Hematopoietic multipotent progenitor cell treated with erythropoietin and hydrocortisone succinate and interleukin-3 and kit ligand, for 4 days (in vitro differentiated cells): ENCODE results near the gene RFT1.

Experiments used
- DNase-seq: peaks from one replicate; pipeline ENCODE4 v3.0.0-alpha.2; 2015

RFT1 gene

DNA sequence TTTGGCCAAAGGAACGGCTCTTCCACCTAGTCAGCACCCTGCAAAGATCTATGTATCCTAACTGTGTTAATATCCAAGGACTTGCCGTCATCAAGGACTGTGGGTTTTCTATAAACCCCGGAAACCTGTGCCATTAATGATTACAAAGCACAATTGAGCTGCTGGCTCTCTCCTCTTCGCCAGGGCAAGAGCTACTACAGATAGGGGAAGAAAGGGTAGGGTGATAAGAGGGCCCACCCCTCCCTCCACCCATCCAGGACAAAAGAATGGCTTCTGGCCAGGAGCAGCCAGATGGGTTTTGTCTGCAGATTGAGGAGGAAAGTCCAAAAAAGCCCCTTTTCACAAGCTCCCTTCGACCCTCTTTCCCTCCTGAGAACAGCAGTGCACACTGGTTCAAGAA is 9.9 kb downstream of the RFT1 start:
- DNase-seq: peak; percentile 91

DNA sequence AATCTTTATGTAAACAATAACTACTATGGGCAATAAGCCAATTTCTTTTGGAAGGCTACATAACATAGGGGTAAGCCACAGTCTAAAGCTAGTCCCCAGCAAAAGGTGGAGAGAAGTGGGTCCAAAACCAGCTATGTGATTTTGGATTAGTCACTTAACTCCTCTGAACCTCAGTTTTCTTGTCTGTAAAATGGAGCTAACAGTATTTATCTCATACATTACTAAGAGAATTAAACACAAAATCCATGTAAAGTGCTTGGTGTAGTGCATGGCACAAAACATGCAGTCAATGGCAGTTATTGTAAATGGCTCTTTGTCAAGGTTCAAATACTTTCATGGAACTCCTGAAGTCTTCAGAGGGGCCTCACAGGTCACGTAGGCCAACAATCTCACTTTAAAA is 13.3 kb downstream of the RFT1 start:
- no peak for DNase-seq

DNA sequence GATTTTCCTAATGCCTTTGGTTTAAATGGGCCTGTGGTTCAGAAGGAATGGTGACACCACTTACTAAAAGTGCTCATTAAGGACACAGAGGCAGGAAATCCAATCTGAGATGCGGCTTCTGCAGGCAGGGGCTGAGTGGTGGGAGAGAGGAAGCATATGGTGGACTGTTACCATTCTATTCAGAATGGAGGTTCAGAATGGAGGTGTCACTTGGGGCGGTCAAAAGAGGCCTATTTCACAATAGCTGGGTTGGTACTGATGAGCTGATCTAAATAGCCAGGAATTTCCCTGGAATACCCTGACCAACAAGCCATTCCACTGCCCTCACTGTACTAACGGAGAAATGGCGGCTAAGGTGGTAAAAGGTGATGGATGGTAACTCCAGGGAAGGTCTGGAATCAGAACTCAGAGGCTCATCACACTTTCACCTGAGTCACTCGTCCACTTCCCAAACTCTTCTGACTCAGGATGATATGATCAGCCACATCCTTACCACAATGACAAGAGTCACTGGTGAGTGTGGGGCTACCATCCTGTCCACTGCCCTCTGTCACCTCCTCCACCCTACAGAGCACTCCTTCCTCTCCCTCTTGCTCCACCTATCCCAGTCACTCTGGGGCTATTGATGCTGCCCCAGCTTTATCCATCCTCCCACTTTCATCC is 15.7 kb downstream of the RFT1 start:
- peak; percentile 68 for DNase-seq

DNA sequence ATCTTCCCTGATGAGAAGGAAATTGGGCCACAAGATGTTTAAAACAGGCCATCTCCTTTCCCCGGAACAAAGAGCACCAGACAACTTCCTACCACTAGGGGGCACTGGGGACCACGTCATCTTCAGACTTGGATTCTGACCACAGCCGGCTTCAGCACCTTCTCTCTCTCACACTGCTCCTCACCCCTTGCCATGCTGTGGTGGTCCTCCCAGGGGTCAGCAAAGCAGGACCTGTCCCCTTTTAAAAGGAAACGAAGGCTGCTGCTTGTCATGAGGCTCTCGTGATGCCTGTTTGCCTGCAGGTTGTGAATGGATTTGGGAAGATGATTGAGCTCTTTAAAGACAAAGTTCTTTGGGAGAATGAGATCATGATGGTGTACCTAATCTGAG is 16.2 kb downstream of the RFT1 start:
- DNase-seq: peak; percentile 93

DNA sequence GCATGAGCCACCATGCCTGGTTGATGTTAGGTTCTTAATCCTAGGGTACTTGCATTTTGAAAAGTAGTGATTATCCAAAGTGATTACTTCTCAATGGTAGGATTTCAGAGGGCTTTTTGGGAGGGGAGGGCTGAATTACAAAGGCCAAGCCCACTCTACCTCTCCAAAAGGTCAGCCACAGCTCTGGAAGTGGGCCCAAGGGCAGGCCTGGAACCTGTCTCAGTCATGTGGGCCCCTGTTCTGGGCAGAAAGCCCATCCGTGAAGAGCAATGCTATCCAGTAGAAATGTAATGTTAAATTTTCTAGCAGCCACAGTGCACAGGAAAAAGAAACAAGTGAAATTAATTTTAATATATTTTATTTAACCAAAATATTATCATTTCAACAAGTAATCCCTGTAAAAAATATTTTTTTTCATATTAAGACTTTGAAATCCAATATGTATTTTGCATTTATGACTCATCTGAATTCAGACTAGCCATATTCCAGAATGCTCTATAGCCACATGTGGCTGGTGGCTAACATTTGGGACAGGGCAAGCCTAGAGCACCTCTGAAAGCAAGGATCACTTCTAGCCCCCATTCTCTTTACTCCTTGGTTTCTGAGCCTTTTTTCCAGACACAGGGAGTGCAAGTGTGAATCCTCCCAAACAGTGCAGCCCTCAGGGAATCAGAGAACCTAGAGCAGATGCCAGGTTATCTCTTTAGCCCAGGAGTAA is 16.8 kb downstream of the RFT1 start:
- no peak for DNase-seq

DNA sequence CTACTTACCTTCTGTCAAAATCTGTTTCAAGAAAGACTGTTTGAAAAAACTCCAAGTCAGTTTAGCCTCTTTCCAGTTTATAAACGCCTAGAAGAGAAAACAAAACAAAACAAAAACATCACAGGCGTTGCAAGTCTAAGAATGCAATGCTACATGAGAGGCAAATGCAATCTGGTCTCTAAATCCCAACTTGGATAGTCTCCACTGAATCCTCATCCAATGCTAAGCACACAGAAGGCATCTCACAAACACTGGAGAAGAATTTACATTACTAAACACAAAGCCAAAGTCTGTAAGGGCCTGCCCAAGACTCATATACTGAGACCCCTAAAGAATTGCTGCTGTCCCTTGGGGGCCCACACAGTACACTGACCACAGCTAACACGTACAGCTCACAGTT is 18.4 kb downstream of the RFT1 start:
- no peak for DNase-seq

DNA sequence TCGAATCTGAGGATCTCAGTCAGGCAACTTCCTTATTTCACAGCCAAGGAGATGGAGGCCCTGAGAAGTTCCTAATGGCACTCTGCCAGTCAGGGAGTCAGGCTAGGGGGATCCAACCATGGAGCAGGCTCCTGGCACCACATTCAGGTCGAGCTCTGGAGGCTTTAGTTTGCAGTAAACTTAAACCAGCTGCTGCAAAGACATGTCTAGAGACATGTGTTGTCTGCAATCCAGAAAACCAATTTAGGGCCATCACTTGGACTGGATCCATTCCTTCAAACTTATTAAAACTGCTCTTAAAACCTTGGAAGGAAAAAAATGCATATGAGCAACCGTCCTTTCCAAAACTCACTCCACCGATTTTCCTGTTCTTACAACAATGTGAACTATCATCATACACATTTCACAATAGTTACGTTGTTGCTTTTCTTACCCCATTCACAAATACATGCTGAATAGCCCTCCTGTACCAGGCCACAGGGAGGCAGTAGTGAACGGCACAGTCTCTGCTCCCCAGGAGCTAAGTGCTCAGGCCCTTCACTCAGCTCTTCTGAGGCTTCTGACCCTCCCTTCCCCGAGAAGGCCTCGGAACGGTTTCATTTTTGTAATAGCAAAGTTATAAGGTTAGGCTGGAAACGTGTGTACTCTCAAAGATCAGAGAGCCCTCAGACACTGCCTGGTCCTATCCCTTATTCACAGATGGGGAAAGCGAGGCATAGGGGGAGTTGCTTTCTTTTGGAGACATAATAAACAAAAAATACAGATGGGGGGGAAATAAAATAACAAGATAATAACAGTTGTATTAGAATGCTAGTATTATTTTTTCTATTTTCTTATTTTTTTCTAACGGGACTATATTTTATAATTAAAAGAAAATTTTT is 20.1 kb downstream of the RFT1 start:
- DNase-seq: peak; percentile 85

DNA sequence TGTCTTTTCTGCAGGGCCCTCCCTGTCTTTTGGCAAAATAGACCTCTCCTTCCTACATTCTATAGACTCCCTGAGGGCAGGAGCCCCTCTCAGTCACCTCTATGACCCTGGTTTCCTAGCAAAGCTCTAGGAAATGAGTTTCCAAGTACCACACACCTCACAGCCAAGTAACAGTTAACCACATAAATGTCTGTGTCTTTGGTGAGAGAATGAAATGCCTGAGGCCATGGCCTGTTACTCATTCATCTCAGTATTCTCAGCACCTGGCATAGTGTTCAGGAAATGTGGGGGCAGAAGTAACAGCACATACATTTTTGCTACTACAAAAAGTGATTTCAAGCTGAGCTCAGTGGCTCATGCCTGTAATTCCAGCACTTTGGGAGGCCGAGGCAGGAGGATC is 21.0 kb downstream of the RFT1 start:
- DNase-seq: no peak

DNA sequence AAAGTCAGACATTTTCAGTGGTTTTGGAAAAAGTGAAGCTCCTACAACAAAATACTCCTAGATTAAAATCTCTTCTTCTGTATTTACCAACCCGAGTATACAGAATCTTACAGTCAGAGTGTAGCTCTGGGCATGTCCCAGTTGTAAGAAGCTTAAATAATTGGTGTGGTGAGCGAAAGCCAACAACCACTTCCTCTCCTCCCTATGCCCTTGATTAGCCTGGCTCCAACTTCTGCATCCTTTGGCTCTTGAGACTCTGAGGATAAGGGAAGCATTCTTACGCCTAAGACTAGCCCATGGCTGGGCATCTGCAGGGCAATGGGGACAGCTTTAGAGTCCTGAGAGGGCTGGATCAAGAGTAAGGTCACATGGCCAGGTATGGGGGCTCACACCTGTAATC is 25.5 kb downstream of the RFT1 start:
- DNase-seq: peak; percentile 58

DNA sequence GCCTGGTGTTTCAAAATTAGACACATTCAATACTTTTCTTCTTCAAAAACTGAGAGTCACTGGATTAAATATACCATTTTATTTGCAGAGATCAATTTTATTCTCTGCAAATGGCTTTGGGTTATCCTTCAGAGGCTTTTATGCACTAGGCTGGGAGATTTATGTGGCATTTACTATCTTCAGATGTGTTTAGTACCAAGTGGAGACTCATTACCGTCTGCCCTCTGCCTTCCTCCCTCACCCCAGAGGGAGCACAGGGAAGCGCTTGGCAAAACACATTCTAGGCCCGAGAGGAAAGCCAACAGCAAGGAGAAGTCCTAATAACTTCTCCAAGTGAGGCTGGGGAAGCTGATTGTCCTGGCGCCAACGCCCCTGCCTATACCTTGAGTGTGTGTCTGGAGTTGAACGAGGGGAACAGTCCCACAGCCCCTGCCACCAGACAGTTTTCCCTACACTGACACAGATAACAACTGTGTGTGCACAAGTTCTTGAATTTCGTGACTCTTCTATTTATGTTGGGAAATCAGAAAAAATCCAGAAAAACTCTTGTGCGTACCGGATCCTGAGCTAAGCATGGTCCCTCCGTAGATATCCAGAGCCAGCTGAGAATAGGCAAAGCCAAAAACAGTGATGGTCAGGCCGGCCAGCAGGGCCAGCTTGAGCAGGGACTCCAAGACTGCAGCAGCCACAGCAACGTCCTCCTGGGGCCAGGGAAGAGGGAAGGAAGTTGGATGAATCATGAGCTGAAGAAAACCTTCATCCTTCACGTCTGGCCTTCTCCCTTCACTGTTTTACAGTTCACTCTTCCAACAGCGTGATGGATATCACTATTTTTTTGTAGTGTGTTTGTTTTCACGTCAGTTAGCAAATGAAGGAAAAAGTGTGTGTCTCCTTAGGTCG is 26.6 kb downstream of the RFT1 start:
- DNase-seq: no peak

DNA sequence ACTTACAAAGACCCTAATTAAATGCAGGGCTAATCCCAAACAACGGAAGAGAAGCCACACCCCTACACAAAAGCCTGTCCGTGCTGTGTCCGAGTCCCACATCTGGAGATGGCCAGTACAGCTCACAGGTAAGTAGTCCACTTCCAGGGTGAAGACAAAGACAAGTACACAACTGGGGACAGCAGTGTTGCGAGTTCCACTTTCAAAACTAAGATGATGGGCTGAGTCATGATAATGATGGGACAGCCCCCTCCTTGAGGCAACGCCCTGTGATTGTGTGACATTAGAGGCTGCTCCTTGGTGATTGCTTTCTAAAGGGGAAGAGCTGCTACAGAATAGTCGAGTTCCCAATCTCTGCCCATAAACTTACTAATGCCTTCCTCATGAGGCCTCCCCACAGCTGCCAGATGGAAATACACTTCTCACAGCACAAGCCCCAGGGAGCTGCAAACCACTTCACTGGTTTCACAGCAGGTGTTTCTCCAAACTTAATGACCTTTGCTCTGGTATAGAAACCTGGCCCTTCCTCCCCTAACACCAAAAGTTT is 27.6 kb downstream of the RFT1 start:
- peak; percentile 83 for DNase-seq

DNA sequence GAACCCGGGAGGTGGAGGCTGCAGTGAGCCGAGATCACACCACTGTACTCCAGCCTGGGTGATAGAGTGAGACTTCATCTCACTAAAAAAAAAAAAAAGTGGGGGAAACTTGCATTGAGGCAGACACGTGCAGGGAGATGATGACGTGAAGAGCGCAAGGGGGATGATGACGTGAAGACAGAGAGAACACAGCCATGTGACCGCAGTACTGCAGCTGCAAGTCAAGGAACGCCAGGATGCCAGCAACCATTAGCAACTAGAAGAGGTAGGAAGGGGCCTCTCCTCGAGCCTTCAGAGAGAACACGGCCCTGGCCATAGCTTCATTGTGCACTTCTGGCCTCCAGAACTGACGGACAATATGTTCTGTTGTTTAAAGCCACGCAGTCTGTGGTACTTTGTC is 28.3 kb downstream of the RFT1 start:
- no peak for DNase-seq

DNA sequence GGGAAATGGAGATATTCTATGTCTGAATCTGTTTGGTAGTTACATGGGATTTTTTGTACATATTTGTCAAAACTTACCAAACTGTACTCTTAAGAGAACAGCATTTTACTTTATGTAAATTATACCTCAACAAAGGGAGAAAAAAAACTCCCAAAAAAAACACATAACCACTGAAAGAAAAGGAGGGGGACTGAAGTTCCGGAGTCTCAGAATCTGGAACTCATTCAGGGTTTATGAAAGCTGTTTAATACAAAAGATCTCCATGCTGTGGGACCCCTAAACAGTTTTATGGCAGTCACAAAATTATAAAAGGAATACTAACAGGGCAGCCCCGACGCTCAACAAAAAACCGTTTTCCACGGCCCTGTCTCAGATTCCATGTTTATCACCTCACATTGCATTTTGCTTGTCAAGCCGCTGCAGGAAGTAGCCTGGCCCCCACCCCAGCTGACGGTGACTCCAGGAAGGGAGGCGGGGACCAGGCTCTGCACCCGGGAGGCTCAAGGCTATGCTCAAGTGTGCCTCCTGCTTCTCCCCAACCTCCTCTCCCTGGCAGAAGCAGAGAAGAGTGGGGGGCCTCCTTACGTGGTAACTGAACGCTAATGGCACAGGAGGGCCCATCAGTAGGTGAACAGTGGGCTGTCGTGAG is 29.3 kb downstream of the RFT1 start:
- DNase-seq: peak; percentile 20

DNA sequence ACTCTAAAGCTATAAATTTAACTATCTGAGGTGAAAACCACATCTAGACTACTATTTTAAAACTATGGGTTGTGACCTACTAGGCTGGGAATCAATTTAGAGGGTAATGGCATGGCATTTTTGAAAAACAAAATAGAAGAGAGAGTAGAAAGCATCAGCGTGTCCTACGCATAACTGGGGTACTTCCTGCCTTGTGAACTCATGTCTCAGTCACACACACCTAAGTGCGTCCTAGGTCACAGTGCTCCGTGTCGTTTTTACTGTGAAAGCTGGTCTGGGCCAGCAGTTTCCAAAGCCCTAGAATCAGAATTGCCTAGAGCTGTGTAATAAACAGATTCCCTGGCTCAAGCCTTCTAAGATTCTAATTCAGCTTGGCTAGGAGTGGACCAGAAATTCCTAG is 32.3 kb downstream of the RFT1 start:
- DNase-seq: no peak

DNA sequence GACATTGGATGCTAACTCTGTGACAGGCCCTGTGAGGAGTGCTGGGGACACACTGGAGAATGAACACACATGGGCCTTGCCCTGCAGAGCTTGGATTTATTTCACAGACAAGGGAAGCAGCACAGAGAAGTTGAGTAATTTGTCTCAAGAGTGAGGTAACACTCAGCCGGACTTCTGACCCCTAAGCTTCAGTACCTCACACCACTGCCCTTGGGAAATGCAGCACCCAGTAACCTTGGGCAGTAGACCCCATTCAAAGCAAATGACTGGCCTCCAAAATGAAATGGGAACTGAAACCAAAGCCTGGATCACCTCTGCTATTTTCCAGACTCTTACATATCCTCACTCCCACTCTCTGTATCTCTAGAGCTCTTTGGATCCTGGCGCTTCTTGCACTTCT is 37.3 kb downstream of the RFT1 start:
- no peak for DNase-seq

DNA sequence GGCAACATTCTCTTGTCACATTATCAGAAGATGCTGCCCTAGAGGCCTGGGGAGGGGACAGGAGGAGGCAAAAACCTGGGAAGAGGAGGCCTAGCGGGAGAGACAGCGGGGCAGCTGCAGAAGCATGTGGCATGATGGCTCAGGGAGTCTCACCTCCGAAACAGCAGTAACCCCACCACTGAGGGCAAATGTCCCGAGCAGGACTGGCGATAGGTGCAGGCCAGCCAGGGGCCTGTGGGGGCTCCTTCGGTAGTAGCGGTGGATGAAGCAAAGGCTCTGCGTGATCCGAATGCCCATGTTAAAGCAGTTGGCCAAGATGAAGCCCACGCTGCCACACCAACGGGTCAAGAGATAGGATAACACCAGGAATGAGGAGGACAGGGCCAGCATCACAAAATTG is 38.0 kb downstream of the RFT1 start:
- DNase-seq: no peak

DNA sequence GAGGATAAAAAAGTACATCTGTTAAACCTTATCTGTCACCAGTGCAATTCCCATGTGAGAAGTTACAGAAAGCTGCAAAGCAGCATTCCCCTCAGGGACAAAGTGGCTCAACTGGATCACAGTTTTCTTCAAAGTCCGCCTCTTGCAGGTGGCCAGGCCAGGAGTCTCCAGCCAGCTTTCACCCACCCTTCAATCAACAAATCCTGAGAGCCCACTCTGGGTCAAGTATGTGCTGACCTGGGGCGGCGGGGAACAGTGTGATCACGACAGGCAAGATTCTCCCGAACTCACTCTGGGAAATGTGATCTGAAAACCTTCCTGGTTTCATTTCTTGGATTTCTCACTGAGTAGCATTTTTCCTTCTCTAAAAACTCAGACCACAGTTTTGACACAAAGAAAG is 39.2 kb downstream of the RFT1 start:
- DNase-seq: no peak

DNA sequence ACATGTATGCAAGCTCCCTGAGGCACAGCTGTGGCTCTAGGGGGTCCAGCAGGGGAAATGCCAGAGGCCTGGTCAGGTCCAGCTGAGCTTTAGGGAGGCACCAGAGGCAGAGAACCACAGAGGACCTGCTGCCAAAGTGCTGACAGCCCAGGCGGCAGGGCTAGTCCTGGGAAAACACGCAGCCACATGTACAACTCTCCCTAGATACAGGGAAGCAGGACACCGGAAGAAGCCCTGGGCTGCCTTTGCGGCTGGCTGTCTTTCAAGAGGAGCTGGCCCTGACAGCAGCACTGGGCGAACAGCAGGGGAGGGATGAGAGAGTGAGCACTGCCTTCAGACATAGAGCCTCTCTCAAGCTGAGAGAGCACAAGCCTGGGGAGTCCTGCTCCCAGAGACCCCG is 40.7 kb downstream of the RFT1 start:
- no peak for DNase-seq

DNA sequence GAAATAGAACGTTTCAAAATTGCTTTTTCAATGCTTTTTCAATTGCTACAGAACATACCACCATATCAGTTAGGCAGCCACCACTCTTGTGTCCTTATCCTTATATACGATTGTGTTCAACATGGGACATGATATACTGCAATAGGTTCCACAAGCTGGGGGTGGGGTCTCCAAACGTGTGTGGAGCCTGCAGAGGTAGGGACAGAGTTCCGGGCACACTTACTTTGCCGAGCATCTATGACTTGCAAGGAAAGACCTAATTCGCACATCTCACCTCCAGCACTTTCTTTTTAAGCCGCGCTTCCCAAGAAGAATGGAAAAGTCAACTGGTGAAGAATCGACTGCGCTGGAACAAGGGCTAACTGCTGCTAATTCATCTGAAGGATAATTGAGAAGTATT is 44.8 kb downstream of the RFT1 start:
- DNase-seq: no peak

DNA sequence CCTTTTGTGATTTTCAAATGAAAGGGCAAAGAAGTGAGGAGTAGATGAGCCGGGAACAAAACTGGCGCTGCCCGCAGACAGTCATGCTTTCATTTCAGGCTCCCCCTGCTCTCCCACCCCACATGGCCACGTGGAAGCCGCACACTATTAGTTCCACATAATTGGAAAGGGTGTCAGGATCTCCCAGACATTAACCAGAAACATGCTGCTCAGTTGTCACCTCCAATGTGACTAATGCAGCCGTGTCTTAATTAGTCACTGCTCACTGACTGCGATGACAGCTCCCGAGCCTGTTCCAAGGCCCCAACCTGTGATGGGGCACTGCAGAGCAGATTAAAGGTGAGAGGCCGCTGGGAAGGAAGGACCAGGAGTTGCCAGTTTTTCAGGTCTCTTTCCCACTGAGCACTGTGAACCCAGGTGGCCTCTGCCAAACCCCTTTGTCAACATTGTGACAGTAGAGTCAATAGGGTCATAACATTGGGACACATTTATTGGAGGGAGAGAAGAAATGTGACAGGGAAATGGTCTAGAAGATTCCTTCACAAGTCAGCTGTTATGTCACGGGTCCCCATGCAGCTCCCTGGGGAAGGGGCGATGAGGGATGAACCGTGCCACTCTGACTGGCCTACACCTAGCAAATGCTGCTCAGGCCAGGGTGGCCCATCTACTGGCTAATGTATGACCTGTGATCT is 45.8 kb downstream of the RFT1 start:
- peak; percentile 30 for DNase-seq

DNA sequence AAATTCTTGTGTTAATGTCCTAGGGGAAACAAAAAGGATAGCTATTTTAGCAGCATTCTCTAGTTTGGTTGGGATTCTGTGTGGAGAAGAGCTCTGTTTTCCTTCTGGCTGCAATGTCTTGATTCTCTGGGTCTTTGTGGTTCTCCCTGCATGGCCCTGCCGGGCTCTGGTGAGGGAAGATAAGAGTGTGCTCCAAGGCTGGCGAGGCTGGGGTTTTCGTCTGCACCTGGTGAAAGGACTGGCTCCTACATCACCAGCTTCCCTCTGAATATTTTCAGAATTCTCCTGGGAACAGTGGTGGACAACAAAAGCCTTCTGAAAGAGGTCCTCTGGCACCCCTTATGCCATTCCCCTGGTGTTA is 46.3 kb downstream of the RFT1 start:
- peak; percentile 88 for DNase-seq

DNA sequence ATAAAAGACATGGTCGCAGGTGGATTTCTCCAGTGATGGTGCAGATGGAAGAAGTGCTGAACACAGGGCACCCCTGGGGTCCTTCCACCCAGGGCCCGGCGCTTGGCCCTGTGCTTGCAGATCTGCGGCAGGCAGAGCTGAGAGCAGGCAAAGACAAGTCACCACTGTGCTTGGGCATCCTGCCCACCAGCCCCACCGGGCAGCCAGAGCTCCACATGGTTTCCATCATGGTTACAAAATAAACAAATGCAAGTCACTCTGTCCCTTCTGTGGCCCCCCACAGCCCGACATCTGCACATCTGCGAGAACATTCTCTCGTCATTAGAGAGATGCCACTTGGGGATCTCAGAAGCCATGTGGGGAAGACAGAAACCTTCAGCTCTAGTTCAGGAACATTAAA is 46.7 kb downstream of the RFT1 start:
- peak; percentile 86 for DNase-seq
